22Rv1 (cell line): ENCODE data around the gene LATS2.

ENCODE experiments used
- CTCF ChIP-seq: fragments of 450-650 bp; IDR thresholded peaks from 2 replicates; pipeline ENCODE4 v1.5.1; 2017; ENCODE audit warnings: mild to moderate bottlenecking
- ZFX ChIP-seq: fragments of 450-650 bp; IDR thresholded peaks from 2 replicates; pipeline ENCODE4 v1.6.1; 2017; ENCODE audit warnings: antibody characterized with exemption, borderline replicate concordance

- TF ChIP-seq ZFX (no peak), CTCF (no peak)
These were observed 18.6 kb upstream of the LATS2 start for GRCh38 chr13:21079761-21080592.
